NCI-H2029 treated with DMSO at 0.1 percent for 48 hours (cell line): ENCODE measurements around the gene LDLRAD4.
A peak's percentile ranks its signal among the peaks of the same experiment; 100 is the strongest.
"Not testable (repeated sequence)": the region's sequence is repeated elsewhere in the genome, so short reads cannot be mapped to it uniquely, and the experiment has no call there.

ENCODE experiments used
- DNase-seq: peaks from one replicate; lab custom pipeline; 2025; lab: John Stamatoyannopoulos, UW

Gene LDLRAD4

DNA sequence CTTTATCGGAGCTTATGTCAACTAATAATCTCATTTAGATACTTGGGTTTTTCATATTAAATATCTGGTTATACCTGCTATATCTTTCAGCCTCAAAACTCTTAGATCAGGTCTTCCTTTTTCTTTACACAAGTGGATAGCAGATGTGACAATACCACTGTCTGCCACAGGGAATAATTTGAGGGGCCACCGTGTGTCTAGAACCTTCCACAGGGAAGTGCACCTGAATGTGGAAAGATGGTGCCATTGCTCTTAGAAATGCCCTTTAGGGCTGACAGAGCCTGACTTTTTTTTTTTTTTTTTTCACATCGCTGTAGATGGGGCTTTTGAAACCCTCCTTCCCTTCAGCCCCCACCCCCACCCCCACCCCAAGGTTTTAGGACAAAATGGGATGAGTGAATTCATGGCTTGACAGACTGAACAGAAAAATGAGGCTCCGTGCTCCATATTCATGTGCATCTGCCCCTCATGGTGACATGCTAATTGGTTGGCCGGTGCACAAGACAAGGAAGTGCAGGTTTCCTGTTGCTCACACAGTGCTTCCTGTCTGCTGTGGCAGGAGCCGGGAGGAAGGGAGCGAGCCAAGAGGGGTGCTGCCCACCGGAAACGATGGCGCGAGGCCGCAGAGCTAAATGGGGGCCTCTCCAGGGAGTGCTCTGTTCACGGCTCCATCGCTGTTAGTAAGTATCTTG is 246.0 kb downstream of the LDLRAD4 start:
- DNase-seq: no peak

DNA sequence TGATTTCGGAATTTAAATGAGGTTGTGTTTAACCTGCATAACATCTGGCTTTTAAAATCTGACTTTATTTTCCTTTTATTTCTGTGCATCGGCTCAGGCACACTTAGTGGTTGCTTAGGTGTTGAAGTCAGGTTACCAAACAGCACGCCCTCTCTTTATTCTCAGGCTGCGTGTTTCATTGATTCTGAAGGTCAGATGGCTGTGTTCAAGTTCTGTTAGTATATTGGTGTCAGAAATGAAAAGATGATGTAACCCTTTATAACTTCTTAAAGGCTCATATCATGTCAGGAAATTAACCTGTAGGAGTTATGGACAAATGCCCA is 246.5 kb downstream of the LDLRAD4 start:
- no peak for DNase-seq

DNA sequence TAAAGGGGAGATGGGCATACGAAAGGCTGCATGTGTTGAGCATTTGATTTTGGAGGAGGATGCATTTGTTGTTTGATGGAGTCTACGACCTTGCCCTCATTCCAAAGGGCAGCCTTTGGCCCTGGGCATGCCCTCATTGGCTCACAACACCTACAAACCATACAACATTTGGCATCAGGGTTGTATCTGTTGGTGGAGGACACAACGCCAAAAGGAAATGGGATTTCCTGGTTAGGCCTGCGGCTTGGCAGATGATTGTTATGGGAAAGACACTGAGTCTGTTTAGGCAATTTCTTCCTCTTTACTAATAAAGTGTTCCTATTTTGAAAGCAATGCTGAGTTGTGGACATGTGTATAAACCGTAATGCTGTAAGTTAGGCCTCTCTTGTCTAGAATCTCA is 246.9 kb downstream of the LDLRAD4 start:
- DNase-seq: no peak

DNA sequence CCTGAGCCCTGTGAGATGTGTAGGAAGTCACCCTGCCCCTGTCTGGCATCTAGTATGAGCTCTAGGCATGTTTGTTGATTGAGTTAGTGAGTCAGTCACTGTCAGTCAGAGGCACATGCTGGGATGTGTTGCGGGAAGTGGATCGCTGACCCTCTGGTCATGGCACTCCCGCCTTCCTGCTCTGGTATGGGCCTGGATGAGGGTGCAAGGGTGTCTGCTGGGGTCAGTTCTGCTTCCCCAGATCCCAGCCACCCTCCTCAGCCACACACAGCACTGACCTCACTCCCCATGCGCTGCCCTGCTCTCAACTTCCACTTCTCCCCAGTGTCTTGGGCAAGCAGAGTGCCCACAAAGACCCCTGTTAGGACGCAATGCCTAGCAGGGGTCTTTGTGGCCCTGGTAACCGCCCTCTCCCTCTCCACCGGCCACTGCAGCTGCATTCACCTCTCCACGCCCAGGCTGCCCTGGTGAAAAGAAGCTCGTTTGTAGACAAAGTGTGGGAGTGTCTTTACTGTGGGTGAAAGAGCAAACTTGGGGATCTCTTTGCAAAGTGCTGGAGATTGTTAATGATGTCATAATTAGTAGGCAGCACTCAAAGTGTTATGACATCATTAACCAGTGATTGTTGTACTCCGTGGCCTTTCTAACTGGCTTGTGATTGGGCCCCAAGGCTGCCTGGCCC is 252.1 kb downstream of the LDLRAD4 start:
- DNase-seq: no peak

DNA sequence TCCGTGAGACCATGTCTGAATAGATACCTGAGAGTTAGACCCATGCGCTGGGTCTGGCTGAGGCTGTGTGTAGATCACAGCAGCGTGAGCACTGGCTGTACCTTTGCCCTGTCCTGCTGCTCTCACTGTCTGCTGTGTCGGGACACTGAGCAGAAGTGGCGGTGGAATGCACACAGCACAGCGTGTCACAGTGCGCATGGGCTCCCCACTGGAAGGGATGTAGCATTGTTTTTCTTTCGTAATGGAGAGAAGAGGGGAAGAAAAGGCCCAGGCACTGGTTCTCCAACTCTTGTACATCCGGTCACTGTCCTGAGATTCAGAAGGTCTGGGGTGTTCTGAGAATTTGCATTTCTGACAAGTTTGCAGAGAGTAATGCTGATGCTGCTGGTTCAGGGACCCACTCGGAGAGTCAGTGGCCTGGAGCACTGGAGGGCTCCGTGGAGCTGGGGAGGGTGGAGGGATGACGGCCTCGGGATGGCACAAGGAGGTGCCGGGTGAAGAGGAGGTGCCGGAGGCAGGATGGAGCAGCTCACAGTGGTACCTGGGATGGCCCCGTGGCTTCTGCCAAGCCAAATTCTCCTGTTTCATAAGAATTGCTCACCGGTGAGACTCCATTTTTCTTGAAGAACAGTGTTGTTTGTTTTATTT is 252.8 kb downstream of the LDLRAD4 start:
- no peak for DNase-seq

DNA sequence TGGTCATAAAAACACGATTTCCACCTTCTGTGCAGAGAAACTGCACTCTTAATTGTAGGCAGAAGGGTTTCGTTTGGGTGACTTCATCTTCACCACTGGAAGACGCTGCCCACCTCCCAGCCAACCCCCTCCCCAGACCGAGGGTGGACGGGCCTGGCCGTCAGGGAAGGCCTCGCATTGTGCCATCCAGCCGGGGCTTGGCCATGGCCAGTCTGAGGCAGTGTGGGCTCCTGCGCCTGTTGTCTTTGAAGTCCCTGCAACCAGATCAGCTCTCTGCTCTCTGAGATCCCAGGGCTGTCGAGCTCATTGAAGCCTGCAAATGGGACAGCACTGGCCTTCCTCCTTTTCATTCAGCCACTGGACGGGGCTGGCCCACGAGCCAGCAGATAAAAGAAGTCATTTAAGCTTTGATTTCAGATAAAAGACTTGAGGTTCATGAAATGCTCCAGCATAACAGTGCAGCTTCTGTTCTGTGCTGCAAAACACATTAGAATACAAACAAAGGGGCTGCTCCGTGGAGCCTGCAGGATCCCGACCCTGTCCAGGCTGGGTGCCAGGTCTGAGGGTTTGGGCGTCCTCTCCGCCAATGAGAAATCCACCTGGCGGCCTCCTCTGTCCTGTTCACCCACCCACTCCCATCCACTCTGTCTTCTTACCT is 253.5 kb downstream of the LDLRAD4 start:
- DNase-seq: no peak

DNA sequence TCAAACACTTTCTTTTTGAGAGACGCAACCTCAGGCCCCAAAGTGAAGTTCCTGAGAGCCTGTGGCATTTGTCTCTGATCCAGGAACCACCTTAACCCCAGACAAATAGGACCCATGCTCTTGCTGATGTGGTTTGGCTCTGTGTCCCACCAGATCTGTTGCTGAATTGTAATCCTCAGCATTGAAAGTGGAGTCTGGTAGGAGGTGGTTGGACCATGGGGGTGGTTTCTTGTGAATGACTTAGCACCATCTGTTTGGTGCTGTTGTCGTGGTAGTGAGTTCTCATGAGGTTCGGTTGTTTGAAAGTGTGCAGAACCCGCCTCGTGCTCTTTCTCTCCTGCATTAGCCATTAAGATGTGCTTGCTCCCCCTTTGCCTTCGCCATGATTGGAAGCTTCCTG is 255.2 kb downstream of the LDLRAD4 start:
- no peak for DNase-seq

DNA sequence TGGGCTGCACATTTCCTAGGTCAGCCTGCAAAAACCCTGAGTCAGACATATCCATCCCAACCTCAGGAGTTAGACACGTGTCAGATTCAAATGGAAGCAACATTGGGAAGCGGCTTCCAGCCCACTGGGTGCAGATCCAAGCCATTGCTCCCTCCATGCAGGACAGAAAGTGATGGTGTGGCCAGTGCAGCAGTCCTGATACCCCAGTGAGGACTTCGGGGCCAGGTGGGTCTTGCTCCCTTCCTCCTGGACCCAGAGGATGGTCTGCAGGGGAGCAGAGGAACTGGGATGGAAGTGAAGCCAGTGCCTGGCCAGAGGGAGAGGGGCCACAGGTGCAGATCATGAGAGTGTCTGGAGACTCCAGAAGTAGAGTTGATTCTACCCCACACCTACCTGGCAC is 255.8 kb downstream of the LDLRAD4 start:
- DNase-seq: no peak

DNA sequence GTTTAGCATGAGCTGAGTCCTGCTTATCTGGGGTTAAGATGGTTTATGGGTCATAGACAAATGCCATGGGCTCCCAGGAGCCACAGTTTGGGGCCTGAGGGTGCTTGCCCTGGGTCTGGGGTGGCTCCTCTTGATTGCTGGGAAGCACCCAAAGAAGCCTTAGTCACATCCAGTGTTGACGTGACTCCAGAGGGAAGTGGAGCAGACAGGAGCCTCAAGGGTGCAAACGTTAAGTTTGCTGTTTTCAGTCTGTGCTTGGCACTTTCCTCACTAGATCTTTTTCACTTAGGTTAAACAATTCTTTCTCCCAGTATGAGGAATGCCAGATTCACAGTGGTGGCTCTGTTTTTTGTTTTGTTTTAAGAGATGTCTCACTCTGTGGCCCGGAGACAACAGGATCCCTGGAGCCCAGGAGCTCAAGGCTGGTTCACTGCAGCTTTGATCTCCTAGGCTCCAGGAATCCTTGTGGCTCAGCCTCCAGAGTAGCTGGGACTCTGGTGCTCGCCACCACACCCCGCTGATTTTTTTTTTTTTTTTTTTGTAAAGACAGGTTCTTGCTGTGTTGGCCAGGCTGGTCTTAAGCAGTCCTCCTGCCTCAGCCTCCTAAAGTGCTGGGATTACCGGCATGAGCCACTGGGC is 256.5 kb downstream of the LDLRAD4 start:
- no peak for DNase-seq

DNA sequence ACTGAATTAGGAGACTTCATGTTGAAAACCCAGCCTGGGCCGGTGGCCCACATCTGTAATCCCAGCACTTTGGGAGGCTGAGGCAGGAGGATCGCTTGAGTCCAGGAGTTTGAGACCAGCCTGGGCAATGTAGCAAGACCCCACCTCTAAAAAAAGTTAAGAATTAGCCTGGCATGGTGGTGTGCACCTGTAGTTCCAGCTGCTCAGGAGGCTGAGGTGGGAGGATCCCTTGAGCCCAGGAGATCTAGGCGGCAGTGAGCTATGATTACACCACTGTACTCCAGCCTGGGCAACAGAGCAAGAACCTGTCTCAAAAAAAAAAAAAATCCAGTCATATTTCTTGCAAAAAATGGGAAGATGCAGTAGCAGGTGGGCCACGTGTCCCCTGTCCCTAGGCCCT is 257.8 kb downstream of the LDLRAD4 start:
- DNase-seq: not testable (repeated sequence)

DNA sequence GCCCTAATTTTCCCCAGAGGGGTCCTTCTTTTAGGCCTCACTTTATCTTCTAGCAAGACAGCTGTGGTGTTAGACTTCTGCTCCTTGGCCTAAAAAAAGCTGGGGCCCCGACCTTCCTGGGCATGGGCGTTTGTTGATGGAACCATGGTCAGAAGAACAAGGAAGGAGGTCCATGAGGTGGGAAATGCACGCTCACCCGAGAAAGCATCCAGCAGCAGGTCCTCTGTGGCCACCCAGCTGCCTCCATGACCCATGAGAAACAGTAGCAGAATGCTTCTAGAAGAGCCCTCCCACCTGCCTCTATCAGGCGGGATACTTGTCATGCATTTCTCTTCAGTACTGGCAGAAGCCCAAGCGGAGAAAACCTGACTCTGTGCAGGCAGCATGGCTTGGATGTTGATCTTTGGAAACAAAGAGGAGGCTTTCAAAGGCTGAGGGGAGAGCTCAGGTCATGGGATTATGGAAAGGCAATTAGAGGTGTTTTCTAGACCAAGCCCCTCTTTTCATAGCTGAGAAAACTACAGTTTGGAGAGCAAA is 258.7 kb downstream of the LDLRAD4 start:
- peak; percentile 11 for DNase-seq

DNA sequence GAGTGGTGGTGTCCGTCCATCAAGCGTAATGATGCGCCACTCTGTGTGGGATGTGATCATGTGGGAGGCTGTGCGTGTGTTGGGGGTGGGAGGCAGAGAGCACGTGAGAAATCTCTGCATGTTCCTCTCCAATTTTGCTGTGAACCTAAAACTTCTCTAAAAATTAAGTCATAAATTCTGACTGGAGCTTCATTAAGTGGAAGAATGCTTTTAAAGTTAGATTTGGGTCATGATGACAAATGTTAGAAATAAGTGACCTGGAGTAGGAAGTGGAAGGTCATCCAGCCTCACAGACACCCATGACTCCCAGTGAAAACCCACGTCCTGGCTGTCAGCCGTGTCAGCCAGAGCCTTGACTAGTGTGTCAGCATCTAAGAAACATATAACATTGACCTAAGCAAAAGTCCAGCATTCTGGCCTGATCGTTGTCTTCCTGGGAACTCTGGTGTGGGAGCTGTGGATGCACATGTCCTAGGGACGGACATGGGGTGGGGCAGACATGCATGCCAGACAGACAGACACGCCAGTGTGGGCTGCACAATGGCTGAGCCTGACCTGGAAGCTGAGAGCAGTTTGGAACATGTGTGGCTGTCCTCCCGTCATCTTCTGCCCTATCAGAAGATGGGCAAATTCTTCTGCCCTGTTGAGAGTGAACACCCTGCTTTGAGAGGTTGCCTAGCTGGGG is 262.2 kb downstream of the LDLRAD4 start:
- DNase-seq: no peak

DNA sequence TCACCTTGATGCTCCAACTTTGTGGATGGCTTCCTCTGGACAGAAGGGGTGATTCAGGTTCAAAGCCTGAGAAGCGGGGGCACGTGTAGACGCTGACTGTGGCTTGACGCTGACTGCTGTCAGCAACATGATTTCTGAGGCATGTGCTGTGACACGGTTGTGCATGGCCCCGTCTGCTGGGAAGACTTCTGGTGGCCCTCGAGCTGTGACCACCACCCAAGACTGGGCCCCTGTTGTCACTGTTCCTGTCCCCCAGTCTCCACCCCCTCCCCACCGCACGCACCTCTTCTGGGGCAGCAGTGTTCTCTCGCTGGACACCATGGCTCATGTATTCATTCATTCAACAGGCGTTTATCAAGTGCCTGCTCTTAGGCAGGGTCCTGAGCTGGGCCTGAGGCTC is 262.8 kb downstream of the LDLRAD4 start:
- DNase-seq: no peak

DNA sequence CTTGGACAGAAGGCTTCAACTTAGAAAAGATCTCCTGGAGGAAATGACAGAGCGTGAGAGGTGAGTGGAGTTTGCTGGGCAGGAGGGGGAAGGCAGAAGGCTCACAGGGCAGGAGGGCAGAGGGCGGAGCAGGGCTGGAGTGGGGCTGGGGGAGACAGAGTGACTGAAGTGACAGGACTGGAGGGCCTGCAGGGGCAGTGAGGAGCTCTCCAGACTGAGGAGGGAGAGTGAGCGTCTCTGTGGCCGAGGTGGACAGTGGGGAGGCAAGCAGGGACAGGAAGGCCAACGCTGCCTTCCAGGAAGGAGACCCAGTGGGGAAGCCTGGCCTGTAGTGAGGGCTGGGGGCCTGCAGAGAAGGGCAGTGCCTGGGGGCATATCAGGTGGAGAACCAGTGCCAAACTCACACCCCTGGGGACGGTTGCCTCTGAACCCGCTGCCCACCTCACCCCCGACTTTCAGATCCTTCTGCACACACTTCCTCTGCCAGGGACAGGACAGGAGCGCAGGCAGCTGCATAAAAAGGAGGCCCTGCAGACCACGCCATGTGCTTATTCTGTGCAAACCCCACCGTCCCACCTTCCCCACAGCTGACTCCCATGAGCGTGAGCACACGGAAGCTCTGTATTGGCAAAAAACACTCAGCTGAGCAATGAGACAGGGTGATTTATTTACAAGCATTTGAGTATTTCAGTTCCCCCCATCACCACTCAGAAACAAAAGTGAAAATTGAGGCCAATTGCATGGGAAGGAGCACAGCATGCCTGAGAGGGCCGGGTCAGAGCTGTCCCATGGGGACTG is 263.5 kb downstream of the LDLRAD4 start:
- DNase-seq: no peak

DNA sequence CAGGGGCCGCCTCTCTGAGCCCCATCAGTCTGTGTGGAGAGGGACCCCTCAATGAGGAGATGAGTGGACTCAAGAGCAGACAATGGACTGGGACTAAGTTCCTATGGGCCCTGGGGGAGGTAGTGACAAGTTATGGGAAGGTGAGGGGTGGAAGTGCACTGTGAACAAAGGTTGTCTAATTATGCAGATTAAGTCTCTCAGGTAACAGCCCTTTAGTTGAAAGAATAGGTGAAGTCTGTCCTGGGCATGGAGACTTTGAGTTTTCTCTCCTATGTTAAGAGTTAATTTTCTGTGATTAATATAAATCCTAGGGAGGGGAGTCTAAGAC is 264.0 kb downstream of the LDLRAD4 start:
- DNase-seq: no peak

DNA sequence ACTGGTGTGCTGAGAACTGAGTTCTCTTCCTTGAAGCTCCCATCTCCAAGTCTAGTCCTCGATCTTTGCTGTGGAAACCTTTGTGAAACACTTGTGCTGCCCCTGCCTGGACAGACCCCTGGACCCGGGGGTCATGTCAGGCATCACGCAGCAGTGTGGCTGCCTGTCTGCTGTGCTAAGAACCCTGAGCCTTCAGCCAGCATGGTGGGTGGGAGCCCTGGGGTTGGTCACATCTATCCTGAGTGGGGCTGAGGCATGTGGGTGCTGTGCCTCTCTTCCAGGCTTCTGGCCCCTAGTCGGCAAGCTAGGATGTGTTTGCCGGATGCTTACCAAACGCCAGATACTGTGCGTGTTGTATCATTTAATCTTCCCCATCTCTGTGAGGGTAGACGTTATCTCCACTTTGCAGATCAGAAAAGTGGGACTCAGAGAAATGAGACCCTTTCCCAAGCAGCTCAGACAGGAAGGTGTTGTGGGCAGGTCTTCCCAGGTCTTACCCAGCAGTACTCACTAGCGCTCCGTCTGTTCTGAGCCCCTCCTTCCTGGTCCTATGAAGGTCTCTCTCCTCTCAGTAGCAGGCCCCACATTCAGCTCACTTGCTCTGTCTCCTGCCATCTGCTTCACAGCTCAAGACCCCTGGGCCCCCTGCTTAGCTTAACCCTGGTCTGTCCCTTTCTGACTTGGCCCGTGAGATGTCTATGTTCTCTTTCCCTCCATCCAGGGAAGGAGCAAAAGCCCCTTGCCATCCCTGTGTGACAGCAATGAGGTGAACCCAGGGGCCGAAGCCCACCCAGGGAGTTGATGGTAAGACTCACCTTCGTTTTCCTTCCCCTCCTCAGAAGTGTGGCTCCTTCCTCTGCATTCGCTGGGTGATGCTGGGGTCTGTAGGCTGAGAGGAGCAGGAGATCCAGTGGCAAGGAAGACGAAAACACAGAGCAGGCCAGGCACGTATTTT is 265.0 kb downstream of the LDLRAD4 start:
- DNase-seq: no peak

DNA sequence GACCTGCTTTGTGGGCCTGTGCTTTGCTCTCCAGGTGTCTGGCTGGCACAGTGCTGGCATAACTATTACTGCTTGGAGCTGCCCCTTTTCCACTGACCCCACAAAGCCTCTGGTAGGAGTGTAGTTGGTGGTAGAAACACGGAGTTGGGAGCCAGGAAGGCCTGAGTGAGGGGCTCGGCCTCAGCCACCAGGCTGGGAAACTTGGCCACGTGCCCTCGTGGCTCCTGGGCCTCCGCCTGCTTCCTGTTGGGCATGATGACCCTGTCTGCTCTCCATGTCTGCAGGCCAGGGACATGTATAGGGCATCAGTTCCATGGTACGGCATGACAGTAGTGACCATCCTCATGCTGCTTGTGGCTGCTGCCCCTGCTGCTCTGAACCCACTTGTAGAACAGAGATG is 266.6 kb downstream of the LDLRAD4 start:
- no peak for DNase-seq

DNA sequence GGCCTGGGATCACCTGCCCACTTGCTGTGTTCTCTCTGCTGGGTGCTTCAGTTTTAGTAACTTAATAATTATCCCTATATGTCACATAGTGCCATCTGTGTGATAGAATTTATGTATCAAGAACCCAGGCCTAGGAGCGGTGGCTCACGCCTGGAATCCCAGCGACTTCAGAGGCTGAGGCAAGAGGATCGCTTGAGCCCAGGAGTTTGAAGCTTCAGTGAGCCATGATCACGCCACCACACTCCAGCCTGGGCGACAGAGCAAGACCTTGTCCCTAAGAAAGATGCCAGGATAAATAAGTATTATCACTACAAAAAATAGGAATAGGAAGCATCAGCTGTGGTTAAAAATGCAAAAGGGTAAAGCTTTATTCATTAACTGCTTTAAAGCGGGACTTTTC is 267.0 kb downstream of the LDLRAD4 start:
- DNase-seq: no peak

DNA sequence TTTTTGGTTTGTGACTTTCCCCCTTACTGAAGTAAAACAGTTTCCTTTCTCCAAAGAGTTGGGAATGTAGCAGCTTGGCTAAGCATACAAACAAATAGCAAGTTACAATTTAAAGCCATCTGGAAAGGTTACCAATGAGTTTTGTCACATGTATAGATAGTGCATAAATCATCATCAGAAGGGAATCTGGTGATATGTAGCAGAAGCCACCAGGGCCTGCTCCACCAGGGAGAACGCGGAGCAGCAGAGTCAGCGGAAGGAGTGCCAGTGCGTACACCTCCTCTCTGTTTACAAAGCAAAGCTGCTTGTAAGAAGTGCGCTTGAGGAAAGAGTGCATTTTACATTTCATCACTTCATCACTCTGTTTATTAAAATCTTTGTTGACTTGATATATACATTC is 267.7 kb downstream of the LDLRAD4 start:
- no peak for DNase-seq

DNA sequence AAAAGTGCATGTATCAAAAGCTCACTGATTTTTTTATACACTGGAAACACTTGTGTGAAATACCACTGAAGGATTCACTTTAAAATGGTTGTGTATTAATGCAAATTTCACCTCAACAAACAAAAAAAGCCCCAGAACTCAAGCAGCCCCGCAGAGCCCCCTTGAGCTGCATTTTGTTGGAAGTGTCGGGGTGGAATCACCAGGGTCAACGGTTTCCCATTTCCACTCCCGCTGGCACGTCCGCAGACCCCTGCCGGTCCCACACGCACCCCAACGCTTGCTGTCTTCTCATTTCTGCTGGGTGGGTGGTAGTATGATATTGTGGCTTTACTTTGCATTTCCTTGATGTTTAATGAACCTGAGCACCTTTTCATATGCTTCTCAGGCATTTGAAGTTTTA is 268.1 kb downstream of the LDLRAD4 start:
- no peak for DNase-seq
